Osteocyte (in vitro differentiated cells): ENCODE data around the gene LEMD1. TPM values are rescaled to one million over a fixed set of nuclear protein-coding genes. Genes with fewer than 3 reads are reported as not detected.

Experiments
- DNase-seq: peaks from one replicate; pipeline ENCODE4 v3.0.0; 2021; ENCODE audit warnings: mixed read lengths; ENCODE audit not compliant: unreplicated experiment; ENCODE audit errors: extremely low spot score
- H3K27ac Mint-ChIP-seq: one replicate; pipeline ENCODE4 v1.8.0; 2021; ENCODE audit warnings: mild to moderate bottlenecking, mixed read lengths; ENCODE audit not compliant: unreplicated experiment
- H3K27me3 Mint-ChIP-seq: one replicate; pipeline ENCODE4 v1.8.0; 2021; ENCODE audit warnings: mixed read lengths; ENCODE audit not compliant: unreplicated experiment
- H3K36me3 Mint-ChIP-seq: one replicate; pipeline ENCODE4 v1.8.0; 2021; ENCODE audit warnings: mixed read lengths; ENCODE audit not compliant: unreplicated experiment
- H3K4me1 Mint-ChIP-seq: one replicate; pipeline ENCODE4 v1.8.0; 2021; ENCODE audit warnings: mixed read lengths; ENCODE audit not compliant: unreplicated experiment
- H3K4me3 Mint-ChIP-seq: one replicate; pipeline ENCODE4 v1.8.0; 2021; ENCODE audit warnings: mild to moderate bottlenecking, moderate library complexity, mixed read lengths; ENCODE audit not compliant: unreplicated experiment
- H3K9me3 Mint-ChIP-seq: one replicate; pipeline ENCODE4 v1.8.0; 2021; ENCODE audit warnings: mixed read lengths; ENCODE audit not compliant: unreplicated experiment
- CTCF ChIP-seq: fragments of 200-600 bp; sonication (generic); IDR thresholded peaks from 2 replicates; pipeline ENCODE4 v1.5.0; 2021; ENCODE audit warnings: antibody characterized with exemption, mild to moderate bottlenecking, moderate library complexity
- total RNA-seq: library from RNA; stranded (reverse); gene quantifications from 2 replicates; pipeline ENCODE4 v1.2.1, GENCODE V29; 2021

Gene LEMD1
- total RNA-seq, 1 donor from 2014 or later: not detected

DNA sequence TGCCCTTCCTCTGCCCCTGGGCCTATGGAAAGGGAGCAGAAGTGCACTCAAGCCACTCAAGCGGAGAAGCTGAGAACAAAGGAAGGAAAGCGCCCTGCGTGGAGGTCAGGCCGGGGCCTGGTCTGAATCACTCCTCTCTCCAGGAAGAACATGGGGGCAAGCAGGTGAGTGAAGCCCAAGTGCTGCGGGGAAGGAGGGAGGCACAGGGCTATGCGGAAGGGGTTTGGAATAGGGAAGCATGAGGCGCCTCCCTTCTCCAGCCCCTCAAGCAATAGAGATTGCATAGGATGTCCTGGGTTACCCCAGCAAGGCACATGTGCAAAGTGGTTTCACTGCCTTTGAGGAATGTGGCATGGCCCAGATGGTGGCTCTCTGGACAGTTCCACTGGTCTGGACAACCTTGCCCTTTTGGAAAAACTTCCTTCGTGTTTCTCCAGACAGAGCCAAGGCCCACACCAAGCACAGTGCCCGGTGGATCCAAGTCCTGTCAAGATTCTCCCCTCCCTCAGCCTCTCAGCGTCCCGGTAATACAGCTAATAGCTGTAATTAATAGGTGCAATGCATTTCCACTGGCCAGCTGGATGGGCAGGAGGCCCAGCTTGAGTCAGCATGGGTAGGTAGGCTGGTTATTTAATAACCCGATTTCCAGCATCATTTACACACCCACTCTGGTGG is 20.3 kb upstream of the LEMD1 start:
- peaks cover 8% of the 10 kb centered on the region for H3K4me1 Mint-ChIP-seq

GRCh38 chr1:205441716-205442050 is 19.8 kb upstream of the LEMD1 start:
- TF ChIP-seq CTCF: no peak
- no peak overlapping the region for H3K27ac Mint-ChIP-seq
- no peak overlapping the region for H3K4me3 Mint-ChIP-seq
- H3K27me3 Mint-ChIP-seq: peaks cover 52% of the 10 kb centered on the region
- no peak for DNase-seq
- H3K36me3 Mint-ChIP-seq: no peaks in the 10 kb centered on the region
- peaks cover 8% of the 10 kb centered on the region for H3K4me1 Mint-ChIP-seq
- H3K9me3 Mint-ChIP-seq: no peaks in the 10 kb centered on the region

More for the DNA sequence above, 20.3 kb upstream of the LEMD1 start:
- no peak for DNase-seq
- no peaks in the 10 kb centered on the region for H3K36me3 Mint-ChIP-seq
- H3K9me3 Mint-ChIP-seq: no peaks in the 10 kb centered on the region
- H3K4me3 Mint-ChIP-seq: no peak overlapping the region
- H3K27ac Mint-ChIP-seq: no peak overlapping the region
- no peak for TF ChIP-seq CTCF
- H3K27me3 Mint-ChIP-seq: peaks cover 52% of the 10 kb centered on the region

- TF ChIP-seq CTCF: no peak
- Mint-ChIP-seq H3K36me3 (no peaks in the 10 kb centered on the region), H3K4me3 (no peak overlapping the region), H3K27me3 (peaks cover 52% of the 10 kb centered on the region), H3K27ac (no peak overlapping the region), H3K9me3 (no peaks in the 10 kb centered on the region), H3K4me1 (peaks cover 8% of the 10 kb centered on the region)
- no peak for DNase-seq
Measured at GRCh38 chr1:205441318-205441633, 19.4 kb upstream of the LEMD1 start.

- Mint-ChIP-seq H3K9me3 (no peaks in the 10 kb centered on the region), H3K27me3 (peaks cover 52% of the 10 kb centered on the region), H3K4me1 (peaks cover 8% of the 10 kb centered on the region), H3K27ac (no peak overlapping the region), H3K4me3 (no peak overlapping the region), H3K36me3 (no peaks in the 10 kb centered on the region)
- DNase-seq: no peak
- TF ChIP-seq CTCF: no peak
Measured at GRCh38 chr1:205440476-205441317, 18.8 kb upstream of the LEMD1 start.

DNA sequence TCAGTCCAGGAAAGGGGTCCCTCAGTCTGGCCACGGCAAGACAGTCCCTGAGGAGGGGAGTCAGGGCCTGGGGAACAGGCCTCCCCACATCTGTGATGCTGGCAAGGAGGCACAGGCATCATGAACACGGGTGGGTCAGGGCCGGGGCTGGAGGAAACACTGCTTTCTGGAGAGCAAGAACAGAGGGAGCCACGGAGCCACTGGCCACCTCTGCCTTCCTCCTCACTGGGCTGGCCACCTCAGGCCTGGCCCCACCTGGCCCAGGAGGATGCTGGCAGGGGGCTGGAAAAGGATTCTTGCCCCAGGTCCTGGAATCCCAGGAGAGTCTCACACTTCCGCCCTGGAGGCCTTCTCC is 18.2 kb upstream of the LEMD1 start:
- H3K4me1 Mint-ChIP-seq: peaks cover 8% of the 10 kb centered on the region
- no peak for TF ChIP-seq CTCF
- H3K27me3 Mint-ChIP-seq: peaks cover 54% of the 10 kb centered on the region
- H3K9me3 Mint-ChIP-seq: no peaks in the 10 kb centered on the region
- no peaks in the 10 kb centered on the region for H3K36me3 Mint-ChIP-seq
- H3K27ac Mint-ChIP-seq: no peak overlapping the region
- no peak for DNase-seq
- H3K4me3 Mint-ChIP-seq: no peak overlapping the region
